HG02970 (cell line): ENCODE results near the gene CCDC167.
"Not testable (repeated sequence)": the region's sequence is repeated elsewhere in the genome, so short reads cannot be mapped to it uniquely, and the experiment has no call there.

ENCODE experiments used
- ATAC-seq: cut with Tn5 transposase; IDR thresholded peaks from one replicate; pipeline ENCODE4 v1.9.1; 2021; ENCODE audit warnings: mild to moderate bottlenecking, moderate library complexity, moderate number of reproducible peaks; ENCODE audit not compliant: unreplicated experiment, low FRiP score

Gene CCDC167

GRCh38 chr6:37512400-37513011, 12.8 kb upstream of the CCDC167 start:
- no peak for ATAC-seq

GRCh38 chr6:37511910-37512399, 12.3 kb upstream of the CCDC167 start:
- no peak for ATAC-seq

- ATAC-seq = no peak
These were observed 11.5 kb upstream of the CCDC167 start for GRCh38 chr6:37511201-37511600.

GRCh38 chr6:37507690-37508421, 8.2 kb upstream of the CCDC167 start:
- ATAC-seq = no peak

- no peak for ATAC-seq
These were observed 7.4 kb upstream of the CCDC167 start for GRCh38 chr6:37507077-37507476.

GRCh38 chr6:37506479-37506878, 6.8 kb upstream of the CCDC167 start:
- no peak for ATAC-seq

- no peak for ATAC-seq
These were observed 4.3 kb upstream of the CCDC167 start for GRCh38 chr6:37504024-37504423.

GRCh38 chr6:37503309-37503965, 3.7 kb upstream of the CCDC167 start:
- no peak for ATAC-seq

GRCh38 chr6:37502703-37503291, 3.1 kb upstream of the CCDC167 start:
- no peak for ATAC-seq

- no peak for ATAC-seq
These were observed 2.2 kb upstream of the CCDC167 start for GRCh38 chr6:37501632-37502491.

GRCh38 chr6:37500904-37501303, 1.2 kb upstream of the CCDC167 start:
- not testable (repeated sequence) for ATAC-seq

GRCh38 chr6:37500294-37500608, 558 bp upstream of the CCDC167 start:
- ATAC-seq = no peak

GRCh38 chr6:37496951-37497885, 2.5 kb downstream of the CCDC167 start:
- ATAC-seq = no peak

GRCh38 chr6:37495244-37495934, 4.3 kb downstream of the CCDC167 start:
- no peak for ATAC-seq

- no peak for ATAC-seq
These were observed 6.1 kb downstream of the CCDC167 start for GRCh38 chr6:37493661-37493995.

GRCh38 chr6:37492991-37493660, 6.6 kb downstream of the CCDC167 start:
- no peak for ATAC-seq

- ATAC-seq = no peak
These were observed 7.3 kb downstream of the CCDC167 start for GRCh38 chr6:37492236-37492972.

- ATAC-seq = no peak
These were observed 7.9 kb downstream of the CCDC167 start for GRCh38 chr6:37491830-37492208.
